ENCODE measurements around the gene NKRF. TPM values are rescaled to one million over a fixed set of nuclear protein-coding genes. Genes with fewer than 3 reads are reported as not detected.

The NKRF gene
- total and polyA plus RNA-seq, 2 of the 8 experiments (the other 6 are each of a cell fraction or from before 2014, with no cell fraction given), result 3.8 to 11.4 TPM

DNA sequence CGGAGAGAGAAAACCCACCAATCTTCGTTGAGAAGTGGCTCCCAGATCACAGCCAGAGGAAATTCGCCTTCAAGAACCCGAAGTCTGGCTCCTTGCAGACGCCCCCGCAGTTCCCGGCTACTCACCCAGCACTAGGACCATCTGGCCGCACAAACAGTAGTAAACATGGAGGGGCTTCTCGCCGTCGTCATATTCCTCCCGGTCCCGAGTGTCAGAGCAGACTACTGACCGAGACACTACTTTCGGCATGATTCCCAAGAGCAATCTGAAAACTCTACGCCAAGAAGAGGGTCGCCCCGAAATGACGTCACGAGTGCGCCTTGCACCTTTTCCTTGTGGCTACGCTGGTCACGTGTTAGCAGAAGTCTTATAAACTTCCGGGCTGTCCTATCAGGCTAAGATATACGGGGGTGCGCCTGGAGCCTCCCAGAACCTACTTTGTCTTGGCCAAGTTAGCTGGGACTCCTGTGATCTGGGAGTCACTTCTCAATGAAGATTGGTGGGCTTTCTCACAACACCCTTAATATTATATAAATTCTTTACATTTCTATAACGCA is 41.0 kb downstream of the NKRF start, which contains the start of gene STEEP1 (continued):
- no peak for TF ChIP-seq BRCA1 (IDR thresholded peaks at IDR 0.05; ENCODE audit: low read depth, low read length)
- TF ChIP-seq RXRA (IDR thresholded peaks at IDR 0.05; ENCODE audit: insufficient read depth, low read depth, low read length), result no peak
- TF ChIP-seq CREB1 (IDR thresholded peaks at IDR 0.05), result peak; percentile 95
- TF ChIP-seq SIN3A (conservative IDR thresholded peaks at IDR 0.05 in 1 of 2, IDR thresholded peaks at IDR 0.05 in 1 of 2; ENCODE audit: low read depth in 1 of 2, low read length in 2 of 2), result peak in 1 of 2 experiments; percentile 64; a peak in 1 of 4 replicates
- no peak for TF ChIP-seq HDAC2 (IDR thresholded peaks at IDR 0.05; ENCODE audit: borderline replicate concordance in 1 of 2, low read depth in 2 of 2, low read length in 2 of 2)
- TF ChIP-seq RFX5 (IDR thresholded peaks at IDR 0.05; ENCODE audit: borderline replicate concordance, low read depth, low read length), result no peak
- TF ChIP-seq, protein P1, sequence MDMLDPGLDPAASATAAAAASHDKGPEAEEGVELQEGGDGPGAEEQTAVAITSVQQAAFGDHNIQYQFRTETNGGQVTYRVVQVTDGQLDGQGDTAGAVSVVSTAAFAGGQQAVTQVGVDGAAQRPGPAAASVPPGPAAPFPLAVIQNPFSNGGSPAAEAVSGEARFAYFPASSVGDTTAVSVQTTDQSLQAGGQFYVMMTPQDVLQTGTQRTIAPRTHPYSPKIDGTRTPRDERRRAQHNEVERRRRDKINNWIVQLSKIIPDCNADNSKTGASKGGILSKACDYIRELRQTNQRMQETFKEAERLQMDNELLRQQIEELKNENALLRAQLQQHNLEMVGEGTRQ (IDR thresholded peaks at IDR 0.05; ENCODE audit: low read length), result peak; percentile 86
- TF ChIP-seq, protein P2, sequence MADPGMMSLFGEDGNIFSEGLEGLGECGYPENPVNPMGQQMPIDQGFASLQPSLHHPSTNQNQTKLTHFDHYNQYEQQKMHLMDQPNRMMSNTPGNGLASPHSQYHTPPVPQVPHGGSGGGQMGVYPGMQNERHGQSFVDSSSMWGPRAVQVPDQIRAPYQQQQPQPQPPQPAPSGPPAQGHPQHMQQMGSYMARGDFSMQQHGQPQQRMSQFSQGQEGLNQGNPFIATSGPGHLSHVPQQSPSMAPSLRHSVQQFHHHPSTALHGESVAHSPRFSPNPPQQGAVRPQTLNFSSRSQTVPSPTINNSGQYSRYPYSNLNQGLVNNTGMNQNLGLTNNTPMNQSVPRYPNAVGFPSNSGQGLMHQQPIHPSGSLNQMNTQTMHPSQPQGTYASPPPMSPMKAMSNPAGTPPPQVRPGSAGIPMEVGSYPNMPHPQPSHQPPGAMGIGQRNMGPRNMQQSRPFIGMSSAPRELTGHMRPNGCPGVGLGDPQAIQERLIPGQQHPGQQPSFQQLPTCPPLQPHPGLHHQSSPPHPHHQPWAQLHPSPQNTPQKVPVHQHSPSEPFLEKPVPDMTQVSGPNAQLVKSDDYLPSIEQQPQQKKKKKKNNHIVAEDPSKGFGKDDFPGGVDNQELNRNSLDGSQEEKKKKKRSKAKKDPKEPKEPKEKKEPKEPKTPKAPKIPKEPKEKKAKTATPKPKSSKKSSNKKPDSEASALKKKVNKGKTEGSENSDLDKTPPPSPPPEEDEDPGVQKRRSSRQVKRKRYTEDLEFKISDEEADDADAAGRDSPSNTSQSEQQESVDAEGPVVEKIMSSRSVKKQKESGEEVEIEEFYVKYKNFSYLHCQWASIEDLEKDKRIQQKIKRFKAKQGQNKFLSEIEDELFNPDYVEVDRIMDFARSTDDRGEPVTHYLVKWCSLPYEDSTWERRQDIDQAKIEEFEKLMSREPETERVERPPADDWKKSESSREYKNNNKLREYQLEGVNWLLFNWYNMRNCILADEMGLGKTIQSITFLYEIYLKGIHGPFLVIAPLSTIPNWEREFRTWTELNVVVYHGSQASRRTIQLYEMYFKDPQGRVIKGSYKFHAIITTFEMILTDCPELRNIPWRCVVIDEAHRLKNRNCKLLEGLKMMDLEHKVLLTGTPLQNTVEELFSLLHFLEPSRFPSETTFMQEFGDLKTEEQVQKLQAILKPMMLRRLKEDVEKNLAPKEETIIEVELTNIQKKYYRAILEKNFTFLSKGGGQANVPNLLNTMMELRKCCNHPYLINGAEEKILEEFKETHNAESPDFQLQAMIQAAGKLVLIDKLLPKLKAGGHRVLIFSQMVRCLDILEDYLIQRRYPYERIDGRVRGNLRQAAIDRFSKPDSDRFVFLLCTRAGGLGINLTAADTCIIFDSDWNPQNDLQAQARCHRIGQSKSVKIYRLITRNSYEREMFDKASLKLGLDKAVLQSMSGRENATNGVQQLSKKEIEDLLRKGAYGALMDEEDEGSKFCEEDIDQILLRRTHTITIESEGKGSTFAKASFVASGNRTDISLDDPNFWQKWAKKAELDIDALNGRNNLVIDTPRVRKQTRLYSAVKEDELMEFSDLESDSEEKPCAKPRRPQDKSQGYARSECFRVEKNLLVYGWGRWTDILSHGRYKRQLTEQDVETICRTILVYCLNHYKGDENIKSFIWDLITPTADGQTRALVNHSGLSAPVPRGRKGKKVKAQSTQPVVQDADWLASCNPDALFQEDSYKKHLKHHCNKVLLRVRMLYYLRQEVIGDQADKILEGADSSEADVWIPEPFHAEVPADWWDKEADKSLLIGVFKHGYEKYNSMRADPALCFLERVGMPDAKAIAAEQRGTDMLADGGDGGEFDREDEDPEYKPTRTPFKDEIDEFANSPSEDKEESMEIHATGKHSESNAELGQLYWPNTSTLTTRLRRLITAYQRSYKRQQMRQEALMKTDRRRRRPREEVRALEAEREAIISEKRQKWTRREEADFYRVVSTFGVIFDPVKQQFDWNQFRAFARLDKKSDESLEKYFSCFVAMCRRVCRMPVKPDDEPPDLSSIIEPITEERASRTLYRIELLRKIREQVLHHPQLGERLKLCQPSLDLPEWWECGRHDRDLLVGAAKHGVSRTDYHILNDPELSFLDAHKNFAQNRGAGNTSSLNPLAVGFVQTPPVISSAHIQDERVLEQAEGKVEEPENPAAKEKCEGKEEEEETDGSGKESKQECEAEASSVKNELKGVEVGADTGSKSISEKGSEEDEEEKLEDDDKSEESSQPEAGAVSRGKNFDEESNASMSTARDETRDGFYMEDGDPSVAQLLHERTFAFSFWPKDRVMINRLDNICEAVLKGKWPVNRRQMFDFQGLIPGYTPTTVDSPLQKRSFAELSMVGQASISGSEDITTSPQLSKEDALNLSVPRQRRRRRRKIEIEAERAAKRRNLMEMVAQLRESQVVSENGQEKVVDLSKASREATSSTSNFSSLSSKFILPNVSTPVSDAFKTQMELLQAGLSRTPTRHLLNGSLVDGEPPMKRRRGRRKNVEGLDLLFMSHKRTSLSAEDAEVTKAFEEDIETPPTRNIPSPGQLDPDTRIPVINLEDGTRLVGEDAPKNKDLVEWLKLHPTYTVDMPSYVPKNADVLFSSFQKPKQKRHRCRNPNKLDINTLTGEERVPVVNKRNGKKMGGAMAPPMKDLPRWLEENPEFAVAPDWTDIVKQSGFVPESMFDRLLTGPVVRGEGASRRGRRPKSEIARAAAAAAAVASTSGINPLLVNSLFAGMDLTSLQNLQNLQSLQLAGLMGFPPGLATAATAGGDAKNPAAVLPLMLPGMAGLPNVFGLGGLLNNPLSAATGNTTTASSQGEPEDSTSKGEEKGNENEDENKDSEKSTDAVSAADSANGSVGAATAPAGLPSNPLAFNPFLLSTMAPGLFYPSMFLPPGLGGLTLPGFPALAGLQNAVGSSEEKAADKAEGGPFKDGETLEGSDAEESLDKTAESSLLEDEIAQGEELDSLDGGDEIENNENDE (IDR thresholded peaks at IDR 0.05; ENCODE audit: insufficient replicate concordance, low read length), result no peak
- no peak for TF ChIP-seq JUN (IDR thresholded peaks at IDR 0.05; ENCODE audit: low read depth, low read length)
- no peak for TF ChIP-seq CHD2 (IDR thresholded peaks at IDR 0.05; ENCODE audit: low read length)

All from H1 (cell line).